GM12873 (cell line): ENCODE results near the gene TMEM163.

Experiments used
- CTCF ChIP-seq: IDR thresholded peaks from 2 replicates; pipeline ENCODE4 v1.5.1; 2012; ENCODE audit warnings: low read depth, mild to moderate bottlenecking, moderate library complexity, low read length, control low read depth; ENCODE audit not compliant: insufficient read depth; ENCODE audit errors: missing control alignments

The TMEM163 gene

DNA sequence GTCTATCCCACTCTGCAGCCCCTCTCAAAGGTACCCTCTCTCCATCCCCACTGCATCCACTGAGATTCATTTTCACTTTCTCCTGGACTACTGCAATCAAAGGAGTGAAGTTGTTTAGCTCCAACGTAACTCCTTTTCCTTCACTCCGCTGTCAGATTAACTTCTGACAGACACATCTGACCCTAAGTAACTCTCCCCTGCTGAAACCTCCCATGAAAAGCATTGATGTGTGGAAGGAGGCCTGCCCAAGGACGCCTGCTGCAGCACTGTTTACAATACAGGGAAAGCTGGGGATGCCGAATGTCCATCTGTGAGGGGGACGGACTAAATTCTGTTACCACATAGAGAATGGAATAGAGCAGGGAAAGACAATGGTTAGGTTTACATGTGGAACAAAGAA, 114.8 kb downstream of the TMEM163 start:
- no peak for TF ChIP-seq CTCF

DNA sequence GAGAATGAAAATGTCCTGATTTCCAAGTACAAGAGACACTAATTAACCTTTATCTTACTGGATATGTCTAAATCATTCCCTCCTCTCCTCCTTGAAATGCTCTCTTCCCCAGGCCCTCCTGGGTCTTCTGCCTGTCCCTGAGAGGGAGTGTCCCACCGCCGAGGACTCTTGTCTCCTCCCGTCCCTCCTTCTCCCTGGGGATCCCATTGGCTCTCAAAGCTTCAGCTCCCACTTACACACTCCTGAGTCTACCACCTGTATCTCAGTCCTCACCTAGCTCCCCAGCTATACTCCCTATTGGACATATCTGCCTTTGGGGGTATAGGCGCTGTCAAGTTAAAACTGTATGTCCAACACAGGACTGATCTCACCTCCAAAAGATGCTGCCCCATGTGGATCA, 116.1 kb downstream of the TMEM163 start:
- TF ChIP-seq CTCF = no peak

DNA sequence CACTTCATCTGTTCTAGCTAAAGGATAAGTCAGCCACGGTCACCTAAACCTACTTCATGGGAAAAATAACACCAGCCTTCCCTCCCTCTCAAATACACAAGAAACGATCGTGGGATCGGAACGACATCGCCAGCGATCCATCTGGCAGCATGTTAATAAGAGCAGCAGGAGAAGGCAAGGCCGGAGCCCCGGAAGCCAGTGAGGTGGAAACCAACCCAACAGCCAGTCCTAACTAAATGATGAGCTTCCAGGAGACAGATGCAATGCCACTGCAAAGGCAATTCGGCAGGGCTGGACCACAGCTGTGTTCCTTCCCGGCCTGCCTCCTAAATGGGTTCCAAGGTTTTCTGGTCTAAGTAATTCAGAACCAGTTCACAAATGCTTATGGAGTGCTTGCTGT, 117.5 kb downstream of the TMEM163 start:
- no peak for TF ChIP-seq CTCF

DNA sequence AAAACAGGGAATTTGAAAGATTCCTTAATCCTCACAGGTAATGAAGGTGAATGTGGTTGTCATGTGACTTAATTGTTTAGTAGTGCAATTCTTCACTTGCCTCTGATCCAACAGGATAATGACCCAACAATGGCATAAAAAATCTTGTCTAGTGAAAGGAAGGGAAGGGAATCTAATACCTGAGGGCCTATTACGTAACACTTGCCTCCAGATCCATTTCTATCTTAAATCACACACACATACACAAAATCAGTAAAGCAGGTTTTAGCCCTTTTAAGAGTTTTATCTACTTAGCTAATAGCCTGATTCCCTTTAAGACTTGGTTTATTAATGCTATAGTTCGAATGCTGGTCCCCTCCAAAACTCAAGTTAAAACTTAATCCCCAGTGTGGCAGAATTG, 118.6 kb downstream of the TMEM163 start:
- TF ChIP-seq CTCF = no peak

GRCh38 chr2:134599236-134599635, 119.6 kb downstream of the TMEM163 start:
- TF ChIP-seq CTCF = no peak

GRCh38 chr2:134594399-134594798, 124.4 kb downstream of the TMEM163 start:
- TF ChIP-seq CTCF = no peak

DNA sequence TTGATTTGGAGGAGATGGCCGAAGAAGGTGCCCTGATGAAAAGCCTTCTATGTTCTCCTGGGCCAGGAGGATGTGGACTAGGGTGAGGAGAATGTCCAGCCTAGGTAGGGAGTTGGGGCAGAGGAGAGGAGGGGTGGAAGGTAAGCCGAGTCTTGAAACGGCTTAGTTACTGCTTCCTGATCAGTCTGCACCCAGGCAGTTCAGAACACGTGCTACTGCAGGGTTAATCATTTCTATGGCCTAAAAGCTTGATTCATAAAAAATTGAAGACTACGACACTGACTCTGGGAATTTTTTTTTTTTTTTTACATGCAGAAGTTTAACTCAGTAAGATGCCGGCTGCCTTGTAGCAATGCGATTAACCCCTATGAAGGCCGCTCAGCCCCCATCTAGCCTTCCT, 125.3 kb downstream of the TMEM163 start:
- TF ChIP-seq CTCF = no peak
